KMS-11 (cell line): ENCODE measurements around the gene MICAL2.

Source experiments
- H2AFZ ChIP-seq: fragments of 200-600 bp; sonication (generic); 2 replicates; pipeline ENCODE4 v1.6.1; 2016; ENCODE audit warnings: antibody characterized with exemption, mixed run types, low read depth
- H3K27ac ChIP-seq: fragments of 200-600 bp; sonication (generic); 2 replicates; pipeline ENCODE4 v1.6.1; 2016; ENCODE audit warnings: mild to moderate bottlenecking, mixed run types
- H3K27me3 ChIP-seq: fragments of 200-600 bp; sonication (generic); 2 replicates; pipeline ENCODE4 v1.6.1; 2017; ENCODE audit warnings: mild to moderate bottlenecking, low read depth, mixed run types, moderate library complexity; ENCODE audit not compliant: insufficient read depth
- H3K36me3 ChIP-seq: fragments of 200-600 bp; sonication (generic); 2 replicates; pipeline ENCODE4 v1.6.1; 2017; ENCODE audit warnings: mild to moderate bottlenecking, mixed run types; ENCODE audit not compliant: insufficient read depth
- H3K4me1 ChIP-seq: fragments of 200-600 bp; sonication (generic); 2 replicates; pipeline ENCODE4 v1.6.1; 2016; ENCODE audit warnings: mild to moderate bottlenecking, low read depth, mixed run types; ENCODE audit not compliant: poor library complexity, severe bottlenecking
- H3K4me2 ChIP-seq: fragments of 200-600 bp; sonication (generic); 2 replicates; pipeline ENCODE4 v1.7.0; 2016; ENCODE audit warnings: mild to moderate bottlenecking, mixed run types
- H3K4me3 ChIP-seq: fragments of 200-600 bp; sonication (generic); IDR thresholded peaks from 2 replicates; pipeline ENCODE4 v1.6.1; 2017; ENCODE audit warnings: low read depth, low read length, mixed read lengths; ENCODE audit not compliant: insufficient read depth
- H3K79me2 ChIP-seq: fragments of 200-600 bp; sonication (generic); 2 replicates; pipeline ENCODE4 v1.6.1; 2016; ENCODE audit warnings: low read depth, mixed run types; ENCODE audit not compliant: insufficient read depth
- H3K9ac ChIP-seq: fragments of 200-600 bp; sonication (generic); 2 replicates; pipeline ENCODE4 v1.6.1; 2016; ENCODE audit warnings: mild to moderate bottlenecking, mixed run types
- H4K20me1 ChIP-seq: fragments of 200-600 bp; sonication (generic); 2 replicates; pipeline ENCODE4 v1.6.1; 2016; ENCODE audit warnings: mild to moderate bottlenecking, mixed run types; ENCODE audit not compliant: insufficient read depth
- CTCF ChIP-seq: fragments of 200-600 bp; sonication (generic); conservative IDR thresholded peaks from 2 replicates; pipeline ENCODE4 v1.6.1; 2017; ENCODE audit warnings: low read depth, mild to moderate bottlenecking, antibody characterized with exemption, low read length, moderate library complexity, mixed read lengths

MICAL2 gene

GRCh38 chr11:12288212-12288930 lies 178.0 kb downstream of the MICAL2 start:
- H3K79me2 ChIP-seq: no peaks in the 10 kb centered on the region
- H4K20me1 ChIP-seq: no peaks in the 10 kb centered on the region
- no peaks in the 10 kb centered on the region for H3K27me3 ChIP-seq
- H3K27ac ChIP-seq: no peak overlapping the region
- H3K4me1 ChIP-seq: peaks cover 32% of the 10 kb centered on the region
- peak overlapping the region; percentile 69 for H2AFZ ChIP-seq
- H3K4me2 ChIP-seq: peak overlapping the region; percentile 4; the same call in 1 of the 2 replicates
- no peak overlapping the region for H3K9ac ChIP-seq
- TF ChIP-seq CTCF: peak; percentile 92
- no peaks in the 10 kb centered on the region for H3K36me3 ChIP-seq
- no peak overlapping the region for H3K4me3 ChIP-seq

- Histone ChIP-seq H3K4me2 (peak overlapping the region; percentile 4; the same call in 1 of the 2 replicates), H4K20me1 (no peaks in the 10 kb centered on the region), H3K9ac (no peak overlapping the region)
Observed at GRCh38 chr11:12288931-12289666, 178.7 kb downstream of the MICAL2 start.

GRCh38 chr11:12289667-12290476 lies 179.5 kb downstream of the MICAL2 start:
- H4K20me1 ChIP-seq: no peaks in the 10 kb centered on the region
- H3K4me2 ChIP-seq: no peak overlapping the region
- H3K4me1 ChIP-seq: peaks cover 32% of the 10 kb centered on the region
- H3K36me3 ChIP-seq: no peaks in the 10 kb centered on the region
- no peaks in the 10 kb centered on the region for H3K79me2 ChIP-seq
- H3K9ac ChIP-seq: no peak overlapping the region
- TF ChIP-seq CTCF: no peak
- no peak overlapping the region for H3K4me3 ChIP-seq
- H3K27ac ChIP-seq: no peak overlapping the region
- H3K27me3 ChIP-seq: no peaks in the 10 kb centered on the region
- H2AFZ ChIP-seq: no peak overlapping the region

More at GRCh38 chr11:12288931-12289666, 178.7 kb downstream of the MICAL2 start:
- peaks cover 32% of the 10 kb centered on the region for H3K4me1 ChIP-seq
- H2AFZ ChIP-seq: peak overlapping the region; percentile 69; the same call in 1 of the 2 replicates
- no peak overlapping the region for H3K4me3 ChIP-seq
- no peaks in the 10 kb centered on the region for H3K27me3 ChIP-seq
- no peak overlapping the region for H3K27ac ChIP-seq
- H3K36me3 ChIP-seq: no peaks in the 10 kb centered on the region
- no peaks in the 10 kb centered on the region for H3K79me2 ChIP-seq
- TF ChIP-seq CTCF: peak; percentile 41; the same call in 1 of the 2 replicates

- Histone ChIP-seq H3K27me3 (no peaks in the 10 kb centered on the region), H2AFZ (no peak overlapping the region), H3K9ac (no peak overlapping the region), H3K27ac (no peak overlapping the region), H3K79me2 (no peaks in the 10 kb centered on the region), H3K4me3 (no peak overlapping the region), H3K4me1 (peaks cover 32% of the 10 kb centered on the region), H4K20me1 (no peaks in the 10 kb centered on the region), H3K36me3 (no peaks in the 10 kb centered on the region), H3K4me2 (no peak overlapping the region)
- TF ChIP-seq CTCF: no peak
Observed at GRCh38 chr11:12290477-12290922, 180.1 kb downstream of the MICAL2 start.
